Lower leg skin (tissue), 4 donors: ENCODE measurements around the gene CFAP65. TPM values are rescaled to one million over a fixed set of nuclear protein-coding genes. Genes with fewer than 3 reads are reported as not detected.

Source experiments
- DNase-seq, 2 donors: peaks; one replicate each; pipeline ENCODE4 v3.0.0-alpha.2; 2019; ENCODE audit warnings: low spot score in 2 of 2
- H3K4me3 ChIP-seq: fragments of 200-600 bp; sonication (generic); 2 replicates; pipeline ENCODE4 v1.5.1; 2017; ENCODE audit warnings: mild to moderate bottlenecking, low read depth; ENCODE audit not compliant: poor library complexity, severe bottlenecking
- CTCF ChIP-seq, 3 donors: fragments of 450-650 bp; IDR thresholded peaks; one replicate each; pipeline ENCODE4 v1.5.1; 2016; ENCODE audit warnings: antibody characterized with exemption in 3 of 3, mild to moderate bottlenecking in 3 of 3, moderate library complexity in 2 of 3
- POLR2A ChIP-seq, 2 donors: fragments of 450-650 bp; IDR thresholded peaks; one replicate each; pipeline ENCODE4 v1.6.1; 2016 to 2017; ENCODE audit warnings: antibody characterized with exemption in 2 of 2, mild to moderate bottlenecking in 1 of 2, moderate library complexity in 1 of 2
- WGBS, 2 donors: methylation state at CpG; one replicate each; pipeline ENCODE4 v1.1.5; 2018; 5-methylcytosine and 5-hydroxymethylcytosine counted together
- intact Hi-C: fragments of 100-400 bp; cut with DNase I; formaldehyde crosslinking; loops from one replicate; pipeline ENCODE4 v1.15.0; 2023; ENCODE audit warnings: low total_unique reads
- total RNA-seq, 4 donors: library from RNA; depleted of rRNA; stranded (reverse); fragments of >200 nt; gene quantifications; one replicate each; pipeline ENCODE4 v1.1.0, GENCODE V29; 2016

Gene CFAP65
- total RNA-seq, 4 donors from 2014 or later: not detected

- intact Hi-C loops: no loop called here
- no peak for DNase-seq
- TF ChIP-seq CTCF (IDR thresholded peaks at IDR 0.05) (no peak), POLR2A (IDR thresholded peaks at IDR 0.05) (no peak)
- H3K4me3 ChIP-seq: no peak overlapping the region
- WGBS, 2 donors: 80 to 94% methylated on average over 4 of the region's 4 CpGs
These were observed 37.6 kb upstream of the CFAP65 start for GRCh38 chr2:219078951-219079350.

- WGBS, 2 donors: 91 to 96% methylated on average over 3 of the region's 3 CpGs
- intact Hi-C loops: no loop called here
- DNase-seq: no peak
- no peak overlapping the region for H3K4me3 ChIP-seq
- TF ChIP-seq POLR2A (IDR thresholded peaks at IDR 0.05) (no peak), CTCF (IDR thresholded peaks at IDR 0.05) (no peak)
These were observed 36.8 kb upstream of the CFAP65 start for GRCh38 chr2:219078126-219078525.

- intact Hi-C loops: no loop called here
- TF ChIP-seq POLR2A (IDR thresholded peaks at IDR 0.05) (no peak), CTCF (IDR thresholded peaks at IDR 0.05) (no peak)
- no peak for DNase-seq
- WGBS, 2 donors: 96 to 98% methylated on average over 3 of the region's 3 CpGs
- no peak overlapping the region for H3K4me3 ChIP-seq
These were observed 34.9 kb upstream of the CFAP65 start for GRCh38 chr2:219076253-219076652.

- TF ChIP-seq CTCF (IDR thresholded peaks at IDR 0.05): no peak
- no peak for TF ChIP-seq POLR2A (IDR thresholded peaks at IDR 0.05)
- WGBS, 2 donors: 62 to 64% methylated on average over 14 of the region's 14 CpGs
- DNase-seq: peak in 1 of 2 donors; percentile 45
- no peak overlapping the region for H3K4me3 ChIP-seq
- intact Hi-C loops: no loop called here
These were observed 32.3 kb upstream of the CFAP65 start for GRCh38 chr2:219073413-219074129.

- peak in 1 of 2 donors; percentile 40 for DNase-seq
- TF ChIP-seq CTCF (IDR thresholded peaks at IDR 0.05) (no peak), POLR2A (IDR thresholded peaks at IDR 0.05) (no peak)
- intact Hi-C loops: no loop called here
- H3K4me3 ChIP-seq: no peak overlapping the region
- 88 to 90% methylated on average over 9 of the region's 9 CpGs for WGBS, 2 donors
These were observed 31.5 kb upstream of the CFAP65 start for GRCh38 chr2:219072741-219073250.
